CD4-positive, alpha-beta T cell treated with Interleukin-17A for 1 hour (primary cell): ENCODE measurements around the gene SPSB3.
A peak's percentile ranks its signal among the peaks of the same experiment; 100 is the strongest.
"Not testable (repeated sequence)": the region's sequence is repeated elsewhere in the genome, so short reads cannot be mapped to it uniquely, and the experiment has no call there.

Experiments used
- DNase-seq: peaks from one replicate; pipeline ENCODE4 v3.0.0-alpha.2; 2020

Gene SPSB3

GRCh38 chr16:1816396-1817275 lies 34.3 kb upstream of the SPSB3 start:
- no peak for DNase-seq

GRCh38 chr16:1815461-1815860 lies 33.1 kb upstream of the SPSB3 start:
- no peak for DNase-seq

GRCh38 chr16:1812732-1813163 lies 30.4 kb upstream of the SPSB3 start:
- peak; percentile 43 for DNase-seq

GRCh38 chr16:1810536-1810935 lies 28.2 kb upstream of the SPSB3 start:
- DNase-seq, result no peak

GRCh38 chr16:1810106-1810505 lies 27.7 kb upstream of the SPSB3 start:
- no peak for DNase-seq

- no peak for DNase-seq
Measured at GRCh38 chr16:1809281-1809801, 27.0 kb upstream of the SPSB3 start.

GRCh38 chr16:1808691-1809090 lies 26.3 kb upstream of the SPSB3 start:
- DNase-seq, result no peak

GRCh38 chr16:1807626-1808025 lies 25.3 kb upstream of the SPSB3 start:
- no peak for DNase-seq

- no peak for DNase-seq
Measured at GRCh38 chr16:1800701-1801100, 18.3 kb upstream of the SPSB3 start.

- DNase-seq, result not testable (repeated sequence)
Measured at GRCh38 chr16:1799263-1799662, 16.9 kb upstream of the SPSB3 start.

GRCh38 chr16:1794908-1795666 lies 12.7 kb upstream of the SPSB3 start:
- no peak for DNase-seq

GRCh38 chr16:1794221-1794871 lies 12.0 kb upstream of the SPSB3 start:
- DNase-seq, result no peak

GRCh38 chr16:1793578-1794220 lies 11.3 kb upstream of the SPSB3 start, which contains the start of gene IGFALS:
TSS of gene IGFALS (minus strand) at chr16:1793705. CDS start at chr16:1793652, 53 bp downstream.
- DNase-seq, result no peak

- no peak for DNase-seq
Measured at GRCh38 chr16:1792836-1793577, 10.6 kb upstream of the SPSB3 start.

GRCh38 chr16:1791943-1792812 lies 9.8 kb upstream of the SPSB3 start:
- no peak for DNase-seq

- DNase-seq, result no peak
Measured at GRCh38 chr16:1791256-1791942, 9.0 kb upstream of the SPSB3 start.

GRCh38 chr16:1790611-1791255 lies 8.4 kb upstream of the SPSB3 start:
- no peak for DNase-seq

GRCh38 chr16:1790261-1790610 lies 7.9 kb upstream of the SPSB3 start:
- no peak for DNase-seq

GRCh38 chr16:1789643-1790045 lies 7.3 kb upstream of the SPSB3 start:
- DNase-seq, result no peak

GRCh38 chr16:1788708-1789100 lies 6.3 kb upstream of the SPSB3 start:
- DNase-seq, result no peak
